ENCODE results near the gene FITM2.

- TF ChIP-seq POLR2AphosphoS5 (IDR thresholded peaks at IDR 0.05; ENCODE audit: low read length) (no peak), POLR2A (IDR thresholded peaks at IDR 0.05; ENCODE audit: low read depth, low read length) (no peak), ETV6 (conservative IDR thresholded peaks at IDR 0.05 in 1 of 2, IDR thresholded peaks at IDR 0.05 in 1 of 2; ENCODE audit: borderline replicate concordance in 1 of 2, low read depth in 1 of 2) (no peak), CTCF (IDR thresholded peaks at IDR 0.05 in 2 of 3, conservative IDR thresholded peaks at IDR 0.05 in 1 of 3; ENCODE audit: control insufficient read depth in 2 of 3, extremely low read depth in 1 of 3, insufficient read depth in 1 of 3, low read depth in 3 of 3, low read length in 3 of 3) (no peak), CREM (IDR thresholded peaks at IDR 0.05; ENCODE audit: low read depth) (no peak)
Measured at GRCh38 chr20:44254073-44254472, 56.9 kb downstream of the FITM2 start.

All from GM12878 (cell line).